NCI-H1417 (cell line): Measurements from ENCODE around the gene MARF1.
"Not testable (repeated sequence)": the region's sequence is repeated elsewhere in the genome, so short reads cannot be mapped to it uniquely, and the experiment has no call there.

Experiments used
- DNase-seq, 3 experiments: peaks; one replicate each; lab custom pipeline; 2025; lab: John Stamatoyannopoulos, UW

Gene MARF1

GRCh38 chr16:15621889-15622288 lies 21.1 kb downstream of the MARF1 start:
- no peak for DNase-seq

GRCh38 chr16:15621456-15621855 lies 21.5 kb downstream of the MARF1 start:
- no peak for DNase-seq

GRCh38 chr16:15620611-15621195 lies 22.3 kb downstream of the MARF1 start:
- DNase-seq = no peak

GRCh38 chr16:15618392-15618791 lies 24.6 kb downstream of the MARF1 start:
- DNase-seq = no peak

GRCh38 chr16:15617901-15618300 lies 25.1 kb downstream of the MARF1 start:
- DNase-seq = no peak

- DNase-seq = no peak
These were observed 26.3 kb downstream of the MARF1 start for GRCh38 chr16:15616475-15617165.

- no peak for DNase-seq
These were observed 26.9 kb downstream of the MARF1 start for GRCh38 chr16:15616012-15616411.

GRCh38 chr16:15613676-15614075 lies 29.3 kb downstream of the MARF1 start:
- DNase-seq = no peak

GRCh38 chr16:15611610-15612009 lies 31.3 kb downstream of the MARF1 start:
- DNase-seq = no peak

- no peak for DNase-seq
These were observed 32.5 kb downstream of the MARF1 start for GRCh38 chr16:15610369-15610871.

GRCh38 chr16:15609286-15609649 lies 33.7 kb downstream of the MARF1 start:
- DNase-seq = no peak

GRCh38 chr16:15608398-15609285 lies 34.3 kb downstream of the MARF1 start:
- DNase-seq = no peak

- DNase-seq = no peak
These were observed 35.1 kb downstream of the MARF1 start for GRCh38 chr16:15607700-15608396.

GRCh38 chr16:15607221-15607699 lies 35.7 kb downstream of the MARF1 start:
- DNase-seq = not testable (repeated sequence)

GRCh38 chr16:15606518-15607220 lies 36.3 kb downstream of the MARF1 start:
- DNase-seq = no peak

- DNase-seq = peak in 1 of 3 experiments; percentile 16
These were observed 37.0 kb downstream of the MARF1 start for GRCh38 chr16:15605839-15606517.

GRCh38 chr16:15604460-15605440 lies 38.2 kb downstream of the MARF1 start:
- no peak for DNase-seq

GRCh38 chr16:15602285-15603044 lies 40.5 kb downstream of the MARF1 start:
- no peak for DNase-seq
